Suppressor macrophage treated with lipopolysaccharide for 4 hours (primary cell): ENCODE measurements around the gene LRRC8B.

Experiments
- DNase-seq: peaks from one replicate; pipeline ENCODE4 v3.0.0-alpha.2; 2020

The LRRC8B gene

DNA sequence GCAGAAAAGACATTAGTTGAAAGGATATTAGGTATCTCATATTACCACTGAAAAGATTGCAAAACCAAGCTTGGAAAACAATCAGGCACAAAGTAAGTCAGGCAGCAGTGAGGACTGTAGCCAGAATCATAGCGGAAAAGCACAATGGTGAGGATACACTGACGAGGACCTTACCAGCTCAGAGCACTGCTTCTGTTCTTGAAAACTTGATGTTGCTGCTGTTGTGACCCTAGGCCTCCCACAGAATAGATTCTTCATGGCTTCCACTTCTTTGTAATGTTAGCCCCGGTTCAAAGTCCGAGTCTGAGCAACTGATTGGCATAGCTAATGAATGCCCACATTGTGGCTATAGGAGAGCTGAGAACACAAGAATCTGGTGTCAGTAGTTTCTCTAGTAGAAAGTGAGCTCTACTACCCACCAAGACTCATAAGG lies 63.1 kb downstream of the LRRC8B start:
- no peak for DNase-seq

GRCh38 chr1:89588480-89588879 lies 63.9 kb downstream of the LRRC8B start:
- DNase-seq: no peak

DNA sequence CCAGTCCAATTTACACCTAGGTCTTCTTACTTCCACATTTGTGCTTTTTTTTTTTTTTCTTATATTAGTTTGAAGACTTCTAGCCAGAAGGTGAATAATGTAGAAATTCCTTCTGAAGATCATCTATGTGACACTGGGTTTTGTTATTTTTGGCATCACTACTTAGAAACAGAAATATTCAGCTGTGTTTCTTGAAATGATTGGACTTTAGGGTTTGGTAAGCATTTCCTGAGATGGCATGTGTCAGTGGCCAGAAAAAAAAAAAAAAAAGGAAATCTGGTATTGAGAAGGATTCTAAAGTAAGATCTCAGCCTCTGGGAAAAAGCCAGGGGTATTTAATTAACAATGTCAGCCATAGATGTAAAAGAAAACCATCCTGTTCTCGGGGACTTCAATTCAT lies 64.9 kb downstream of the LRRC8B start:
- DNase-seq: no peak

DNA sequence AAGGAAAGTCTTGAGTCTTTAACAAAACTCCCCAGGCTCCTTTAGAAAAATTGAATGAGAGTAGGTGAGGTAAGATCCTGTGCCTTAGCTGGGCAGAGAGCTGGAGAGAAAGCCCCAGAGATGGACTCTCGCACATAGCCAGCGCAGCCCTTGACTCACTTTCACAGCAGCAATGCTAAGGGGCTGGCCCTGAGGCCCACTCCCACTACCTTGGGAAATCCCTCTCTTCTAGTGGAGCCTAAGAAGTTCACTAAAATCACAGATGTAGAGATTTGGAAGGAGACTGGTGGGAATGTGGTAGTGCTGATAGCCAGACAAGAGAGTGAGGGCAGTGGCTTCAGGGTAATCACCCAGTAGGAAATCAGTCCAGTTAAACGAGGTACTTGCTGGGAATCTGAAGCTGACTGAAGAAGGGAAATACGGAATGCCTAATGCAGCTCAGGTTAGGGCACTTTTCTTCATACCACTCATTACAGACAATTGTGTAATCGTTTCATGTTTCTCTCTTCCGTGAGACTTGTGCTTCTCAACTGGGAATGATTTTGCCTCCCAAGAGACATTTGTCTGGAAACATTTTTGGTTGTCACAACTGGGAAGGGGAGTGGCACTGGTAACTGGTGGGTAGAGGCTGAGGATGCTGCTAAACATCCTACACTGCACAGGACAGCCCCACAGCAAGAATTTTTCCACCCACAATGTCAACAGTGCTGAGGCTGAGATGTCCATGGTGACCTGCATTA lies 65.9 kb downstream of the LRRC8B start:
- no peak for DNase-seq

DNA sequence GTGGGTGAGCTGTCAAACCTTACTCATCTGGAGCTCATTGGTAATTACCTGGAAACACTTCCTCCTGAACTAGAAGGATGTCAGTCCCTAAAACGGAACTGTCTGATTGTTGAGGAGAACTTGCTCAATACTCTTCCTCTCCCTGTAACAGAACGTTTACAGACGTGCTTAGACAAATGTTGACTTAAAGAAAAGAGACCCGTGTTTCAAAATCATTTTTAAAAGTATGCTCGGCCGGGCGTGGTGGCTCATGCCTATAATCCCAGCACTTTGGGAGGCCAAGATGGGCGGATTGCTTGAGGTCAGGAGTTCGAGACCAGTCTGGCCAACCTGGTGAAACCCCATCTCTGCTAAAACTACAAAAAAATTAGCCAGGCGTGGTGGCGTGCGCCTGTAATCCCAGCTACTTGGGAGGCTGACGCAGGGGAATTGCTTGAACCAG lies 68.3 kb downstream of the LRRC8B start:
- peak; percentile 55 for DNase-seq

DNA sequence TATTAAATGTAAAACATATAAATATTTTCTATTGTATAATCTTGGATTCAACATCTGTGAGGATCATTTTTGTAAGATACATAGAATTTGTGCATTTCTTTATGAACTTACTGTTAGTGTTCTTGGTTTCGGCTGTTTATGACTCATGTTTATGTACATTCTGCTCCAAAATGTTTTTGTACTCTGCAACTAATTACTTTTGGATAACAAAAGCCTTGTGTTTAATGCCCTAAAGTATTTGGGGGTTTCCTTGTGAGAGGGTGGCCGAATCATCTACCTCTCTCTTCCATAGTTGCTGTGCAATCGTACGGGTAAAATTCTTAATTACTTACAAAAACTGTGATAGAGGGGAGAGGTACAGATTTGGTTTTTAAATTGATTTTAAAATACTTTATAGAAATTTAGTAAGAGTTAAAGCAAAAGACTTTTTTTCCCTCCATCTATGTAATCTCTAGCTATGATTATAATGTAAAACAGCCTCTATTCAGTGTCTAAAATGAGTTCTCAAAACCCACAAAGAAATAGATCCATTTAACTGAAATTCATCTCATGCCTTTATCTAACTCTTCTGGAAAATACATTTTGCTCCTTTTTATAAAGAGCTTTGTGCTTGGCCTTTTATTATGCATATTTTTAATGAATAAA lies 69.6 kb downstream of the LRRC8B start:
- no peak for DNase-seq

GRCh38 chr1:89596698-89597097 lies 72.1 kb downstream of the LRRC8B start:
- DNase-seq: no peak

DNA sequence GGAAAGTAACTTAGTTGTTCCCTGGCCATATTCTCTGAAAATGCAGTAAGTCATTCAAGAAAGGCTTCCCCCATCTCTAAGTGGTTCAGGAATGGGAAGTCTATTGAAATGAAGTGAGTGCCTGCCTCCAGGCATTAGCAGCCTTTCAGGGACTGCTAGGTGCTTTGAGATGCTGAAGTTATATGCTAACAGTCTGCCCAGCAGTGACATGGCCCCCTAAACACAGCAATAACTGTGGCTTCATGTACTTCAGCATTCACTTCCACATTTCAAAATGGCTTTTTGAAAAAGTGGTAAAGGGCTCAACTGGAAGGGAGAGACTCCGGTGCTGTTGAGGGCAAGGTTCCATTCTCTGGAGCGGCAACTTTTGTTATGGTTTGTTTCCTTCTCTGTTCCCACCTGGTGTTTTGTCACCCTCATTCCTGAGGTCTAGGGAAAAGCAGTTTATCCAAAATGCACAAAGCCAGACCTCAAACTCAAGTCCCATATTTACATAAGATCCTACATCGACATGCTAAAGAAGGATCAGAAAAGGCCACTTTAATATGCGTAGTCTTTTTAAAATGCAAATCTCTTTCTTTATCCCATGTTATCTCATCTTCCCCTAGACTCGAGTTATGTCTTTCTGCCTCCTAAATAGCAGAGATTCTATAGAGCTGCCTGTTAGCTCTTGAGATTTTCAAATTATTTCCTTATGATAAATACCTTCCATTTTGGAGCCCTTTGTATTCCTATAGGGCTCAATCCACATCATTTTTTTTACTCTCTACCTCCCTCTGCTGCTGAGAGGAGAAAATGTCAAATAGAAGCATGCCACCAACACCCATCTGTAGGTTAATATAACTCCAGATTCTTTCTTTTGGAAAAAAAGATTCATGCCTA lies 74.1 kb downstream of the LRRC8B start:
- peak; percentile 57 for DNase-seq

GRCh38 chr1:89599332-89599630 lies 74.7 kb downstream of the LRRC8B start:
- no peak for DNase-seq

GRCh38 chr1:89600451-89601224 lies 76.0 kb downstream of the LRRC8B start:
- DNase-seq: peak; percentile 21

DNA sequence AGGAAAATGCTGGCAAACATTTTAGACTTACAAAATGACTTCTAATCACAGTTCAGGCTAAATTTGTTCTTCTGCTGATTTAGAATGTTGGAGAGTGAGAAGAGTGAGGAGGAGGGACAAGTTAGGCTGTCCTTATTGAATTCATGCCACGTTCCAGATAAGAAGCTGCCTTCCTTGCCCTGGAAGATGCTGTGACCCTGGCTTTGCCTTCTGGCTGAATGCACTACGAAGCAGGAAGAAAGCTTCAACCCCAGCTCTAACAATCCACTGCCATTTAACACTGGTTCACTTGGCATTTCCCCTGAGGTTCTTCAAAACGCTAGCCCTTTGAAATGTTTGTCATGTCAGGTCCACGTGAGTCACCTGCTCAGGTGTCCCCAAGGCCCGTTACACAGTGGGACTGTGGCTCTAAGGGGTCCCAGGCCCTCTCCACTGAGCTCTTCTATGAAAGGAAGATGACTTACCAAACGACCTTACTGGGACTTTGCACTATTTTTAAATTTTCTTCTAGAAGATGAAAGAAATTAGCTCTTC lies 78.3 kb downstream of the LRRC8B start:
- no peak for DNase-seq

- DNase-seq: peak; percentile 13
Observed at GRCh38 chr1:89603651-89604413, 79.2 kb downstream of the LRRC8B start.

- no peak for DNase-seq
Observed at GRCh38 chr1:89604414-89604735, 79.7 kb downstream of the LRRC8B start.

GRCh38 chr1:89605692-89606091 lies 81.1 kb downstream of the LRRC8B start:
- peak; percentile 33 for DNase-seq

- no peak for DNase-seq
Observed at GRCh38 chr1:89606227-89606980, 81.8 kb downstream of the LRRC8B start.

- DNase-seq: no peak
Observed at GRCh38 chr1:89607156-89607555, 82.5 kb downstream of the LRRC8B start.

DNA sequence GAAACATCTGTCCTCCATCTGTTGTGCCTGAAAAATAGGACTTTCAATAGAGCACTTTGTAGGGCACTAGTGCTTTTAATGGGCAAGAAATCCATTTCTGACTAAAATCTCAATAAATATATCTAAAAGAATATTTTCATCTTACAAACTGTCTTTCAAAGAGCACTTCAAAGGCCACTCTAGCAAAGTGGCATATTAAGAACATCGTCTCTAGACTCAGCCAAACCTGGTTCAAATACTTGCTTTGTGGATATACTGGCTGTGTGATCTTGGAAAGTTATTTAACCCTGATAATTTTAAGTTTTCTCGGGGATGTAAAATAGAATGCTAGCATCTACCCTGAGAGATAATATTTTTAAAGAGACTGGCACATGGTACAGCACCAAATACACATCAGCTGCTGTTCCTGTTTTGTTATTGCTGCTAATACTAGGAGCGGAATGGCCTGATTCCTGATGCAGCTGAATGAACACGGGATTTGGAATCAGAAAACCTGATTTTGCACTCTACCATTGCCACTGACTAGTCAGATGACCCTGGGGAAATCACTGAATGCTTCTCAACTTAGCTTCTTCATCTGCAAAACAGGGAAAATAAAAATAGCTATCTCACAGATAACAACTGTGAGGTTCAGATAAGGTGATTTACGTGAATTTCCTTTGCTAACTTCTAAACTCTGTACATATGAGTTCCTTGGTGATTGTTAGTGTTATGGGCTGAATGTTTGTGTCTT lies 83.1 kb downstream of the LRRC8B start:
- DNase-seq: no peak

- DNase-seq: no peak
Observed at GRCh38 chr1:89608319-89608983, 83.8 kb downstream of the LRRC8B start.

GRCh38 chr1:89608984-89609725 lies 84.5 kb downstream of the LRRC8B start:
- DNase-seq: no peak
